Endothelial cell (in vitro differentiated cells): Measurements from ENCODE around the gene AQP2. TPM values are rescaled to one million over a fixed set of nuclear protein-coding genes. Genes with fewer than 3 reads are reported as not detected.

Source experiments
- DNase-seq: peaks from one replicate; pipeline ENCODE4 v3.0.0; 2021; ENCODE audit warnings: low spot score
- H3K27ac Mint-ChIP-seq: one replicate; pipeline ENCODE4 v1.8.0; 2021; ENCODE audit warnings: mixed read lengths, inconsistent platforms; ENCODE audit not compliant: unreplicated experiment
- H3K27me3 Mint-ChIP-seq: one replicate; pipeline ENCODE4 v1.8.0; 2021; ENCODE audit warnings: mild to moderate bottlenecking, moderate library complexity, mixed read lengths, inconsistent platforms; ENCODE audit not compliant: unreplicated experiment
- H3K36me3 Mint-ChIP-seq: one replicate; pipeline ENCODE4 v1.8.0; 2021; ENCODE audit warnings: mild to moderate bottlenecking, low read depth, mixed read lengths, inconsistent platforms; ENCODE audit not compliant: unreplicated experiment
- H3K4me1 Mint-ChIP-seq: one replicate; pipeline ENCODE4 v1.8.0; 2021; ENCODE audit warnings: mild to moderate bottlenecking, mixed read lengths, inconsistent platforms; ENCODE audit not compliant: unreplicated experiment
- H3K4me3 Mint-ChIP-seq: one replicate; pipeline ENCODE4 v1.8.0; 2021; ENCODE audit warnings: mild to moderate bottlenecking, mixed read lengths, inconsistent platforms; ENCODE audit not compliant: unreplicated experiment
- H3K9me3 Mint-ChIP-seq: one replicate; pipeline ENCODE4 v1.8.0; 2021; ENCODE audit warnings: mixed read lengths, inconsistent platforms; ENCODE audit not compliant: unreplicated experiment
- total RNA-seq: library from RNA; stranded (reverse); fragmentation: NEBNext Ultra II Directional; extraction: Animal tissue kit (Norgen Biotek cat#: 25700); gene quantifications from one replicate; pipeline ENCODE4 v1.2.1, GENCODE V29; 2021; ENCODE audit not compliant: unreplicated experiment
- TF ChIP-seq, protein P1 (sequence below): fragments of 200-600 bp; sonication (generic); IDR thresholded peaks from one replicate; pipeline ENCODE4 v1.5.0; 2021; ENCODE audit warnings: antibody characterized with exemption; ENCODE audit not compliant: unreplicated experiment

The AQP2 gene
- total RNA-seq, 1 donor from 2014 or later = 0.05 TPM

DNA sequence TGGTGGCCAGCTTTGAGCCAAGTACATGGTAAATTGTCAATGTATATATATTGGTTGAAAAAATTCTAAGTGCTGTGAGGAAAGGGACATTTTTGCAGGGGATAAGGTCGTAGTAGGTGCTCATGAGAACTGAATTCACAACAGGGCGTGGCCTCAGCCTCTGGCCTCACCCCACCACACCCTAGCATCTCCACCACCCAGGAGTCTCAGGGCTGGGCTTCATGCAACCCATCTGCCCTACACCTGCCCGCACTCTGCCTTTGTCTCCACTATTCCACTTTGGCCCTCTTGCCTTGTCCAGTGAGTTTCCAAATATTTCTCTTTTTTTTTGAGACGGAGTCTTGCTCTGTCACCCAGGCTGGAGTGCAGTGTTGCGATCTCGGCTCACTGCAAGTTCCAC is 22.1 kb upstream of the AQP2 start:
- no peak for DNase-seq

DNA sequence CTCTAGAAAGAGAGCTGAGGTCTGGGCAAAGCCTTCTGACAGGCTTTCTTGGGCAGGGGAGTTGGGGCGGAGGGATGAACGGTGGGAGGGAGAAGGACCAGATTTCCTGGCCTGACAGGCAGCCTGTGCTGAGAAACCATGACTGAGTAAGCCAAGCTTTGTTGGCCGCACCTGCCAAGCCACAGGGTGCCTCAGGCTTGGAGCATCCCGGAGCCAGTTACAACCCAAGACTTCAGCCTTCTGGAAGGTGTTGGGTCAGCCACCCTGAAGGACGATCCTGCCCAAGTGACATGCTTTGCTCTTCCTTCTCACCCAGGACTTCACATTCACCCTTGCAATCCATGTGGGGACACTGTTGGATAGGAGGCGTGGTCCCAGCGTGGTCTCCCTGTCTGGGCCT is 21.0 kb upstream of the AQP2 start:
- TF ChIP-seq, protein P1, sequence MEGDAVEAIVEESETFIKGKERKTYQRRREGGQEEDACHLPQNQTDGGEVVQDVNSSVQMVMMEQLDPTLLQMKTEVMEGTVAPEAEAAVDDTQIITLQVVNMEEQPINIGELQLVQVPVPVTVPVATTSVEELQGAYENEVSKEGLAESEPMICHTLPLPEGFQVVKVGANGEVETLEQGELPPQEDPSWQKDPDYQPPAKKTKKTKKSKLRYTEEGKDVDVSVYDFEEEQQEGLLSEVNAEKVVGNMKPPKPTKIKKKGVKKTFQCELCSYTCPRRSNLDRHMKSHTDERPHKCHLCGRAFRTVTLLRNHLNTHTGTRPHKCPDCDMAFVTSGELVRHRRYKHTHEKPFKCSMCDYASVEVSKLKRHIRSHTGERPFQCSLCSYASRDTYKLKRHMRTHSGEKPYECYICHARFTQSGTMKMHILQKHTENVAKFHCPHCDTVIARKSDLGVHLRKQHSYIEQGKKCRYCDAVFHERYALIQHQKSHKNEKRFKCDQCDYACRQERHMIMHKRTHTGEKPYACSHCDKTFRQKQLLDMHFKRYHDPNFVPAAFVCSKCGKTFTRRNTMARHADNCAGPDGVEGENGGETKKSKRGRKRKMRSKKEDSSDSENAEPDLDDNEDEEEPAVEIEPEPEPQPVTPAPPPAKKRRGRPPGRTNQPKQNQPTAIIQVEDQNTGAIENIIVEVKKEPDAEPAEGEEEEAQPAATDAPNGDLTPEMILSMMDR = no peak
- no peak for DNase-seq
- no peaks in the 10 kb centered on the region for H3K36me3 Mint-ChIP-seq
- H3K27ac Mint-ChIP-seq = no peak overlapping the region
- no peaks in the 10 kb centered on the region for H3K9me3 Mint-ChIP-seq
- peaks cover 3% of the 10 kb centered on the region for H3K27me3 Mint-ChIP-seq
- no peaks in the 10 kb centered on the region for H3K4me1 Mint-ChIP-seq
- H3K4me3 Mint-ChIP-seq = no peak overlapping the region

More for the DNA sequence above, 22.1 kb upstream of the AQP2 start:
- no peak overlapping the region for H3K4me3 Mint-ChIP-seq
- H3K4me1 Mint-ChIP-seq = no peaks in the 10 kb centered on the region
- TF ChIP-seq, protein P1 = no peak
- H3K27ac Mint-ChIP-seq = no peak overlapping the region
- no peaks in the 10 kb centered on the region for H3K36me3 Mint-ChIP-seq
- H3K9me3 Mint-ChIP-seq = no peaks in the 10 kb centered on the region
- peaks cover 1% of the 10 kb centered on the region for H3K27me3 Mint-ChIP-seq

DNA sequence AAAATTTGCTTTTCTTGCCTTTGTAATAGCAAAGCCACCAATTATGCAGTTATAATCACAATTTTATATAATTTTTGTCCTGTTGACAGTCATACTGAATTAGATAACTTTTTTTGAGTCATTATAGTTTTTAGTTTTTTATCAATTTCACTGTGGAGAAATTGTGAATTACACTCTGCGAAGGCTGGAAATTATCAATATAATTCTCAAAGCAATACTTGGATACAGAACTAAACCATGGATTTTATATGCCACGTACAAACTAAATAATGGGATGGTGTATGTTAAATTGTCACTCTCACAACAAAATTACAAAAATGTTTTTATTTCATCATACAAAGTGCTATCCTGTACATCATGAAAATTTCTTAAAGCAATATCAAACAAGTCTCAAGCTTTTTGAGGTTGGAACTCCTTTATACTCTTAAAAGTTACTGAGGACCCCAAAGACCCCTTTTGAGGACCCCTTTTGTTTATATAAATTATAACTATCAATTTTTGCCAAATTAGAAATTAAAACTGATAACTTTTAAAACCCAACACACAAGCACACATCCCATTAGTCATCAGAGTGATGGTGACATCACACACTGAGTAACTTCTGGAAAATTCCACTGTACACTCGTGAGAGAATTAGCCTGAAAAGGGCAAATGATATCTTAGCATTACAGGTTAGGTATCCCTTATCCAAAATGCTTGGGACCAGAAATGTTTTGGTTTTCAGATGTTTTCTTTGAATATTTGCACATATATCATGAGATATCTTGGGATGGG is 19.8 kb upstream of the AQP2 start:
- DNase-seq = no peak
- Mint-ChIP-seq H3K27me3 (peaks cover 4% of the 10 kb centered on the region), H3K4me1 (no peaks in the 10 kb centered on the region), H3K27ac (no peak overlapping the region), H3K36me3 (no peaks in the 10 kb centered on the region), H3K4me3 (no peak overlapping the region), H3K9me3 (no peaks in the 10 kb centered on the region)
- TF ChIP-seq, protein P1 = no peak

DNA sequence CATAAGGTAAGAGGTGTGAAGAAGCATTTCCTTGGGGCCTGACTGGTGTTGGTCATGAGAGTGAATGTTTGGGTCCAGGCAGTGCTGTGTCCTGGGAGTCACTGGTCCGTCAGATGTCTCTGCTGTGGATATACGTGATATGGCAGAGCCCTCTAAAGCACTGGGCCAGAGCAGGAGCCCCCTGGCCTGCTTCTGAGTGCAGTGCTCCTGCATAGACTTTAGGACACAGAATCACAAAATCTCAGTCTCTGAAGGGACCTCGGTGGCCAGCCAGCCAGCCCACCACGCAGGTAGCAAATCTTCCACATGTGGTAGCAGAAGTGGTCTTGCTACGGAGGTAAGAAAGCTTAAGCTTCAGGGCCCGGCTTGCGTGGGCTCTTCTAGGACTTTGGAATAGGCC is 18.5 kb upstream of the AQP2 start:
- H3K4me3 Mint-ChIP-seq = no peak overlapping the region
- no peaks in the 10 kb centered on the region for H3K9me3 Mint-ChIP-seq
- TF ChIP-seq, protein P1 = no peak
- H3K27ac Mint-ChIP-seq = no peak overlapping the region
- peaks cover 4% of the 10 kb centered on the region for H3K27me3 Mint-ChIP-seq
- H3K4me1 Mint-ChIP-seq = no peaks in the 10 kb centered on the region
- H3K36me3 Mint-ChIP-seq = no peaks in the 10 kb centered on the region
- no peak for DNase-seq

DNA sequence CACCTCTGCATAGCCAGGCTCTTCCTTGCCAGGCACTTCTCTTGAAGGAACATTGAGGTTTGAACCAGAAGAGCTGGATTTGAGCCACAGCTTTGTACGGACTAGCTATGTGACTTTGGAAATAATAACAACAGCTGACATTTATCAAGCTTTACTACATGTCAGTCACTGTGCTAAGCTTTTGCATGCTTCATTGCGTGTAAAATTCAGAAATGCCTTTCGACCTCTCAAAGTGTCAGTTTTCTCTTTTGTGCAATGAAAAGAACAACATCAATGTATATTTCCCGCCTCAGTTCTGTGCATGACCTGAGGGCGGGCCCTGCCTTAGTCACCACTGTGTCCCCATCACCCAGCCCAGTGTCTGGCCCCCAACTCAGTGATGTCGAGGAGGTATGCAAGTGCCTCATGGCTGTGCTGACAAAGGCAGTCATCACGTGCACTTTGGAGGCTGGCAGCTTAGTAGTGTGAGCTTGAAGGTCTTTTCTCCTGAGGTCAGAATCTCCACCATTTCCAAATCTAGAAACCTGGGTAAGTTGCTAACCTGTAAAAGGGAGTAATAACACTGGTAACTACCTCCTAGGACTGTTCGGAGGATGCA is 17.9 kb upstream of the AQP2 start:
- Mint-ChIP-seq H3K27me3 (peaks cover 4% of the 10 kb centered on the region), H3K36me3 (no peaks in the 10 kb centered on the region), H3K27ac (no peak overlapping the region), H3K4me1 (no peaks in the 10 kb centered on the region), H3K4me3 (no peak overlapping the region), H3K9me3 (no peaks in the 10 kb centered on the region)
- TF ChIP-seq, protein P1 = no peak
- DNase-seq = no peak
